Raji (cell line): ENCODE data around the gene DIAPH1.

ENCODE experiments used
- POLR2A ChIP-seq: IDR thresholded peaks from 2 replicates; pipeline ENCODE4 v1.6.1; 2011; ENCODE audit warnings: low read depth, low read length, control low read depth; ENCODE audit not compliant: insufficient read depth

DIAPH1 gene

GRCh38 chr5:141564216-141564692 lies 54.5 kb downstream of the DIAPH1 start:
- no peak for TF ChIP-seq POLR2A

- TF ChIP-seq POLR2A = no peak
Measured at GRCh38 chr5:141560725-141561483, 57.9 kb downstream of the DIAPH1 start.

- no peak for TF ChIP-seq POLR2A
Measured at GRCh38 chr5:141560151-141560550, 58.6 kb downstream of the DIAPH1 start.

- no peak for TF ChIP-seq POLR2A
Measured at GRCh38 chr5:141559461-141559860, 59.3 kb downstream of the DIAPH1 start.

- no peak for TF ChIP-seq POLR2A
Measured at GRCh38 chr5:141558150-141558549, 60.6 kb downstream of the DIAPH1 start.

GRCh38 chr5:141557681-141558136 lies 61.1 kb downstream of the DIAPH1 start:
- TF ChIP-seq POLR2A = no peak

GRCh38 chr5:141547921-141548320 lies 70.9 kb downstream of the DIAPH1 start:
- no peak for TF ChIP-seq POLR2A

- no peak for TF ChIP-seq POLR2A
Measured at GRCh38 chr5:141547488-141547887, 71.3 kb downstream of the DIAPH1 start.

GRCh38 chr5:141543053-141543452 lies 75.7 kb downstream of the DIAPH1 start:
- TF ChIP-seq POLR2A = no peak

GRCh38 chr5:141534492-141535213 lies 84.1 kb downstream of the DIAPH1 start:
- TF ChIP-seq POLR2A = no peak

GRCh38 chr5:141533897-141534296 lies 84.9 kb downstream of the DIAPH1 start:
- TF ChIP-seq POLR2A = no peak

GRCh38 chr5:141532726-141533125 lies 86.1 kb downstream of the DIAPH1 start:
- no peak for TF ChIP-seq POLR2A

- TF ChIP-seq POLR2A = no peak
Measured at GRCh38 chr5:141529873-141530272, 88.9 kb downstream of the DIAPH1 start.

GRCh38 chr5:141529002-141529401 lies 89.8 kb downstream of the DIAPH1 start:
- no peak for TF ChIP-seq POLR2A

- TF ChIP-seq POLR2A = no peak
Measured at GRCh38 chr5:141528291-141528984, 90.4 kb downstream of the DIAPH1 start.
